HG03280 (cell line): Measurements from ENCODE around the gene DMRTB1.
"Not testable (repeated sequence)": the region's sequence is repeated elsewhere in the genome, so short reads cannot be mapped to it uniquely, and the experiment has no call there.

Experiments
- ATAC-seq: cut with Tn5 transposase; IDR thresholded peaks from one replicate; pipeline ENCODE4 v1.9.1; 2021; ENCODE audit warnings: mild to moderate bottlenecking, moderate library complexity; ENCODE audit not compliant: unreplicated experiment

The DMRTB1 gene

GRCh38 chr1:53434405-53435007 lies 24.7 kb upstream of the DMRTB1 start:
- ATAC-seq, result not testable (repeated sequence)

GRCh38 chr1:53435151-53435550 lies 24.0 kb upstream of the DMRTB1 start:
- no peak for ATAC-seq

- no peak for ATAC-seq
Measured at GRCh38 chr1:53438427-53439336, 20.5 kb upstream of the DMRTB1 start.

GRCh38 chr1:53439337-53440207 lies 19.6 kb upstream of the DMRTB1 start:
- ATAC-seq, result no peak

GRCh38 chr1:53440633-53441032 lies 18.6 kb upstream of the DMRTB1 start:
- ATAC-seq, result no peak

- no peak for ATAC-seq
Measured at GRCh38 chr1:53442299-53442698, 16.9 kb upstream of the DMRTB1 start.

- ATAC-seq, result no peak
Measured at GRCh38 chr1:53446051-53446450, 13.1 kb upstream of the DMRTB1 start.

- no peak for ATAC-seq
Measured at GRCh38 chr1:53447413-53447812, 11.8 kb upstream of the DMRTB1 start.

- ATAC-seq, result no peak
Measured at GRCh38 chr1:53448241-53448841, 10.9 kb upstream of the DMRTB1 start.

GRCh38 chr1:53449021-53449420 lies 10.2 kb upstream of the DMRTB1 start:
- ATAC-seq, result no peak

GRCh38 chr1:53449693-53450092 lies 9.5 kb upstream of the DMRTB1 start:
- ATAC-seq, result no peak

GRCh38 chr1:53450225-53450624 lies 9.0 kb upstream of the DMRTB1 start:
- no peak for ATAC-seq

GRCh38 chr1:53454019-53454418 lies 5.2 kb upstream of the DMRTB1 start:
- no peak for ATAC-seq

- no peak for ATAC-seq
Measured at GRCh38 chr1:53455364-53455991, 3.7 kb upstream of the DMRTB1 start.

GRCh38 chr1:53458634-53459033 lies 565 bp upstream of the DMRTB1 start:
- no peak for ATAC-seq

- ATAC-seq, result no peak
Measured at GRCh38 chr1:53460211-53460634, 1.0 kb downstream of the DMRTB1 start.

- no peak for ATAC-seq
Measured at GRCh38 chr1:53460666-53461322, 1.6 kb downstream of the DMRTB1 start.

- no peak for ATAC-seq
Measured at GRCh38 chr1:53461323-53462044, 2.3 kb downstream of the DMRTB1 start.

GRCh38 chr1:53462193-53462592 lies 3.0 kb downstream of the DMRTB1 start:
- no peak for ATAC-seq
